SK-N-DZ (cell line): ENCODE data around the gene RASGRF1.

ENCODE experiments used
- DNase-seq: peaks from one replicate; pipeline ENCODE4 v3.0.0-alpha.2; 2015; ENCODE audit warnings: low spot score

RASGRF1 gene

GRCh38 chr15:78955355-78955754 is 135.2 kb downstream of the RASGRF1 start:
- DNase-seq, result no peak

- DNase-seq, result no peak
Observed at GRCh38 chr15:78951841-78952238, 138.7 kb downstream of the RASGRF1 start.

- no peak for DNase-seq
Observed at GRCh38 chr15:78950902-78951840, 139.4 kb downstream of the RASGRF1 start.

- no peak for DNase-seq
Observed at GRCh38 chr15:78950343-78950742, 140.2 kb downstream of the RASGRF1 start.

- DNase-seq, result no peak
Observed at GRCh38 chr15:78949461-78949860, 141.1 kb downstream of the RASGRF1 start.

- no peak for DNase-seq
Observed at GRCh38 chr15:78947506-78947905, 143.1 kb downstream of the RASGRF1 start.

GRCh38 chr15:78946493-78946892 is 144.1 kb downstream of the RASGRF1 start:
- no peak for DNase-seq

GRCh38 chr15:78944669-78945407 is 145.7 kb downstream of the RASGRF1 start, which contains the start of gene CTSH:
TSS of gene CTSH (minus strand) at chr15:78945046. CDS start at chr15:78944981, 65 bp downstream.
- peak; percentile 78 for DNase-seq

- no peak for DNase-seq
Observed at GRCh38 chr15:78944202-78944625, 146.4 kb downstream of the RASGRF1 start.

- DNase-seq, result no peak
Observed at GRCh38 chr15:78943692-78944091, 146.9 kb downstream of the RASGRF1 start.

GRCh38 chr15:78942741-78943140 is 147.8 kb downstream of the RASGRF1 start:
- no peak for DNase-seq

GRCh38 chr15:78938658-78939488 is 151.7 kb downstream of the RASGRF1 start:
- no peak for DNase-seq

- DNase-seq, result no peak
Observed at GRCh38 chr15:78937132-78937739, 153.3 kb downstream of the RASGRF1 start.

GRCh38 chr15:78934655-78935023 is 155.9 kb downstream of the RASGRF1 start:
- no peak for DNase-seq

GRCh38 chr15:78933823-78934654 is 156.5 kb downstream of the RASGRF1 start:
- DNase-seq, result no peak

GRCh38 chr15:78933187-78933822 is 157.3 kb downstream of the RASGRF1 start:
- DNase-seq, result no peak

GRCh38 chr15:78932258-78932808 is 158.2 kb downstream of the RASGRF1 start:
- DNase-seq, result no peak

- DNase-seq, result no peak
Observed at GRCh38 chr15:78931439-78932257, 158.9 kb downstream of the RASGRF1 start.
